Posterior cingulate gyrus (tissue), 11 donors: ENCODE results near the gene DAAM1.

Experiments
- DNase-seq, 10 donors: peaks; one replicate each; pipeline versions ENCODE4 v3.0.0 to v3.0.0-alpha.2; 2020 to 2021; ENCODE audit warnings: mixed read lengths in 3 of 10
- intact Hi-C: fragments of 100-400 bp; cut with DNase I; formaldehyde crosslinking; loops from one replicate; pipeline ENCODE4 v1.15.1; 2023

DAAM1 gene

DNA sequence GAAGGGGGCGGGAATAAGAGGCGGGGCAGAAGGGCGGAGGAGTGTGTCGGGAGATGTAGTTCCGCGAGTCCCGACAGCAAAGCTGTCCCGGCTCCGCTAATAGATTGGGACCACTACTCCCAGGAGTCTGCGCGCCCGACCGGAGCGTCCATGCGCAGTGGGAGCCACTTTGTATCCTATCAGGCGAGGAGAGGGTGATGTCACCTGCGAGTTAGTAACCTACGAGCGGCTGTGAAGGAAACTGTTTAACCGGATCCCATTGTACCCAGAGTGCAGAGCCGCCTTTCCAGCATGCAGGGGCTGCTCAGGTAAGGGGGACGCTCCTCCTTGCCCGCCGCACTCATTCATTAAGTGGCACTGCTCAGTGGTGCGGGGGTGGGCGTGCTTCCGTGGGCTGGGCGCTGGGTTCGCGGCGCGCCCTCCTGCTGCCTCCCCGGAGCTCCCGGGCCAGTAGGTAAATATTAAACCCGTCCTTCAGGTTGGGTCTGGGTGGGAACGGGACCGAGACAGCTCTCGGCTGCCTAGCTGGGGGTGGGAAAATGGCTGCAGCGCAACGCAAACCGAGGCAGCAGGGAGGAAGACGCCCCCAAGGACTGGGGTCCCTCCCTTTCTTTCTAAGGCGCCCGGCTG lies at the start of gene DAAM1:
Gene DAAM1 (plus strand): TSS at position 207 of the 630 bp plus-strand sequence. CDS start 74,811 bp downstream, outside the sequence.
- DNase-seq: peak; percentile 97 to 100 (median 99)
- intact Hi-C loops: no loop called here

DNA sequence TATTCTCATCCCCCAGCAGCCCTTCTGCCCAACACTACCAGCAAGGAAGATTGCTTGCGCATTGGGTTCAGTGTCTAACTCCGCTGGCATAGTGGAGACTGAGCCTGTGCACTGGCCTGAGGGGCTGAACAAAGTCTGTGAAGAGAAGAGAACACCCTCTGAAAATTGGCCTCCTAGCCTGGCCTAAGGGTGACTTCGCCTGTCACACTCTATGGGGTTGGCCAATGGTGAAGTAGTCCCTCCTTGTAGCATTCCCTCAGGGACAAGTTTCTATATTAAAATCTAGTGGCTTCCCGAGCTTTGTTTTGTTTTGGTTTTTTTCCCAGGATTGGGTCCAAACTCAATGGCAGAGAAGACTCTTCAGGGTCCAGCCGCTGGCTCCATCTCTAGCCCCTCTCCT lies 49.1 kb upstream of the DAAM1 start:
- intact Hi-C loops: no loop called here
- DNase-seq: no peak

DNA sequence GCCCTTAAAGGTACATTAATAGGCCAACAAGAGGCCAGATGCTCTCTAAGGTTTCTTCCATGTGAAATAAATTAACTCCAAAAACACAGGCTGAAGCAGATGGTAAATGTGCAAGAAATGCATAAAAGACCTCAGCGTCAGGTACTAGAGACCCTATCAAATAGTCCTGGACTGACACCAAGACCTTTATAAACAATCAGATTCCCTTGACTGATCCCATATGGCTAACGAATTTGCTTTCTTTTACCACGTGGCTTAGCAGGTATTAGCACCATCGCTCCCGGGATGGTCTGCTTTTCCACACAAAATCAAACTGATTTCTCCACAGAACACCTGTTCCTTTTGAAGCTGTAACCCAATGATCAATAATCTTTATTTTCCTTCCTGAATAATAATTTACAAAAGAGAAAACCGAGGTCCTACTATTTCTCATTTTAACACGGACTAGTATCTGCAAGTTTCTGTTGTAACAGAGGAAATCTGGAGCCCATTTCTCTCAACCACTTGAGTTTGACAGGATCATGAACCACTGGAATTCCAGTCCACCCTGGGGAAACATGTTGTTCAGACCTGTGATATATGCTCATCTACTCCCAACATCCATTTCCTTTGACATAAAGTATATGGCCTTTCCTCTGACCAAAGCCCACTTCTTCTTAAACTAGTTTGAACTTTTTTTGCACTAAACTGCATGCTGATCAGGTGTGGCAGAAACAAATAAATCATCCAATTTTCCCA lies 48.2 kb upstream of the DAAM1 start:
- intact Hi-C loops: no loop called here
- DNase-seq: no peak

DNA sequence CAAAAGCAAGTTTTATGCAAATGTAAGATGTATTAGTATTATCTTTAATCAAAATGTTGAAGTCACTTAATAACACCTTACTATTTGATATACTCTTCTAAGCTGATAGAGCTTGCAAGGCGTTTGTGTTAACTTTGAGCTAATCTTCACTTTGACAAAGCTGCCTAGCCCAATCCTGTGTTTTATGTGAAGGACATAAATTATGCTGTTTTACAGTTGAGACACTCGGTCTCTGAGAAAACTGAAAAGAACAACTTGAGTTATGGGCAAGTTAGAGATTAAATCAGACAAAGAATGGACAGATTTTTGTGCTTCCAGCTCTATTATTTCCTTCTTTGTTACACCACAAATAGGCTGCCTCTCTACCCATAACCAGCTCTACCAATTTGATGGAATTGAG lies 42.0 kb upstream of the DAAM1 start:
- no peak for DNase-seq
- intact Hi-C loops: no loop called here

DNA sequence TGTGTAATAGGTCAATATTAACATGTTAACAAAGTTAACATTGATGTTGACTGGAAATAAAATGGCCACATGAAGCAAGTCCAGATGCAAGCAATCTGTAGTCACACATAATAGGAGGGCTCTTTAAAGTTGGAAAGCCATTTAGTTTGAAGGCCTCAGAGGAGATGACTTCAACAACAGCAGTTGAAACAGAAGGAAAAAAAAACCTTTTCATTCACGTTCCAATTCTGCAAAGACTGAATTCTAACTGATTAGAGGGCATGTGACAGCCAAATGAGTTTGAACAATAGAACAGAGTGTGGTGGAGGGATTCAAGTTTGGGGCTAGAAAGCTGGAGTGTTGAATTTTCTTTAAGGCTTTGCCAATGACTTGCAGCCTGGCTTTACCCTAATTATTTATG lies 41.5 kb upstream of the DAAM1 start:
- DNase-seq: no peak
- intact Hi-C loops: no loop called here

DNA sequence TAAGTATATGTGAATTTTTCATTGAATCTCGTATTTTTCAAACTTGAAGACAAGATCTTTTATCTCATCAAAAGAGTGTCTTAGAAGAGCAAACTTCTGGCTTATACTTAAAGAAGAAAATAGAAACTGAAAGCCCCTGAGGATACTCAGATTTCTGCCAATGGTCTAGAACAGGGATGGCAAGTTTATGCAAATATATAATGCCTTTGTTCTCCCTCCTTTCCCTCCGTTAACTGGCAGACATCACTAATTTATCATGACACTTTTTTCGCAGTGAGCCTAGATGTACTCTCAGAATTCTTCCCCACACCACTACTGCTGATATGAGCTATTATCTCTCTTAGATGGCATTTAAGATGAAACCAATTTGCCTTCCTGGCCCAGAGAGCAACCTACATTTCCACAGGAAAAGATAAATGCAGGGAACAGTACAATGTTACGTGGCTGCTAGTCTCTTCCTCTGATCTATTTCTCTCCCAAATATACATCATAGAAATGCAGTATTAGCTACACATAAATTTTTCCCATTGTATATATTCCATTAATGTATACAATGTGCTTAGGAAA lies 40.0 kb upstream of the DAAM1 start:
- DNase-seq: no peak
- intact Hi-C loops: no loop called here

DNA sequence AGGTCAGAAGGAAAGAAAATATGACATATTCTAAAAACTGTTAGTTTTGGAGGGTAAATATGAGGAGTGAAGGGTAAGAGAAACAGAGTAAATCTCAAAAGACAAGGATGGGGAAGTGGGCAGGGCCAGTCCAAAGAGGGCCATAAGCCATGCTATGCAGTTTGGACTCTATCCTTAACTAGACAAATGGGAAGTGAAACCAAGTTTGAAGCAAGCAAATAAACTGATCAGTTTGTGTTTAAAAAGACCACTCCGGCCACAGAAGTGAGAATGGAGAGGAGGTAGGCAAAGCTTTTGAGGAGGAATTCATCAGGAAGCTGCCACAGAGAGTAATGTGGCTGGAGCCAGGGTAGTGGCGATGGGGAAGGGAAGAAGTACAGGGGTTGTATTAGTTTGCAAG lies 37.5 kb upstream of the DAAM1 start:
- intact Hi-C loops: no loop called here
- DNase-seq: no peak

DNA sequence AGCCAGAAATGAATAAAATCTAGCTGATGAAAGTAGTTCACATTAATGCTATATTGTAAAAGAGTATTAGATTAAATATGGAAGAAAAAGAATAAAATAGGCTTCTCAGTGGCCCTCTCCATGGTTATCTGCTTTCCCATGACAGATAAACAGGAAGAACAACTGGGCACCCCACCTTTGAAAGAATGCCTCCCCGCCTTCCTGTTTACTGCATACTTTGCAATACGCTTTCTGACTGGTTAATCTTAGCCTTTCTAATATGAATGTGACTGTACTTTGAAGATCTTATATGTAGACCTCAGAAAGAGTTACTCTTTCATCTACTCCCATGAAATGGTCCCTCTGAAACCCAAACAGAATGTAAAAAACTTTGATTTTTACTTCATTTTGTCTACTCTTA lies 34.1 kb upstream of the DAAM1 start:
- DNase-seq: no peak
- intact Hi-C loops: no loop called here

DNA sequence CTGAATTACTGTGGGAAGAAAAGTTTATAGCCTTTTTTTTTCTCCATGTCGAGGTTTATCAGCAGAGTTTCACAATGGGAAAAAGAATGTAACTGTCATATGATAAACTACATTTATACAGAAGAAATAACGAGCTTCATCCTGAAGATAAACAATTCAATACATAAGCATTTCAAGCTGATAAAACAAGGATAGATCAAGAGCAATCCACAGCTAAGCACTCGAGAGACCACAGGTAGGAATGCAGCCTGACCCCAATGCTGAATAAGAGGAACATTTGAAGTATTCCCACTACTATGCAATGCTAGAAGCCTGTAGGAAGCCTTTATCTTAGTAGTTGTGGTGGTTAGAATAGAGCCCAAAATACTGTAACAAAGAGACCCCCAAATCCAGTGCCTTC lies 32.6 kb upstream of the DAAM1 start:
- intact Hi-C loops: no loop called here

DNA sequence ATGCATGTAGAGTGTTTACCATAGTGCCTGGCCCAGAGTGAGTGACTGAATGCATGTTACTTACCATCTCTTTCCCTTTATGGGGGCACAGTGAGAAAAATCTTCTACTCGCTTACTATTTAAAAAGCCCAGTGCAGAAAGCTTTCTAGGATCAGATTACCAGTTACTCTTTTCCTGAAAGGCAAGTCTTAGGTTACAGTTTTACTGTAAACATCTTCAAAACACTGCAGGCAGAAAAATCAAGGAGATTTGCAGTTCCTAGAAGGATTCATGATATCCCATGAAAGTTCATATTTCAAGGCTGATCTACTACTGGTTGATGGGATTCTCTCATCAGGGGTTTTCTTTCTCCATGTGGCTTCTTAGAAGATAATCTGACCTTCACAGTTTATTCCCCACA lies 29.3 kb upstream of the DAAM1 start:
- DNase-seq: no peak
- intact Hi-C loops: no loop called here

More for the DNA sequence above, 32.6 kb upstream of the DAAM1 start:
- no peak for DNase-seq

DNA sequence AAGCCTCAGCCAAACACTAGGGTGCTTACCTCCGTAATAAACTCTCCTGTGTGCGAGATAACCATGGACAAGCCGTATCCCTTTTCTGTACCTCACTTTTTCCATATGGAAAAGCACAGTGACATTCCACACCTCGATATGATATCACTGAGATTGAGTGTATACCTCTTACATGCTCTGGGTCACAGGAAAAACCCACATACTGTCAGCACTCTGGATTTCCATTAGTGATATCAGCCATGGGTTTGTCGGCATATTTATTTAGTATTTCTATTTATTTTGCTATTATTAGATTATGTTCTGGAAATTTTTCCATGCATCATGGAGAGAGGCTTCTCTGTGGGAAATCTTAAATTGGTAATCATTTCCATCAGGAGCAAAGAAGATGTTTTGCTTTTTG lies 28.0 kb upstream of the DAAM1 start:
- intact Hi-C loops: no loop called here
- no peak for DNase-seq

DNA sequence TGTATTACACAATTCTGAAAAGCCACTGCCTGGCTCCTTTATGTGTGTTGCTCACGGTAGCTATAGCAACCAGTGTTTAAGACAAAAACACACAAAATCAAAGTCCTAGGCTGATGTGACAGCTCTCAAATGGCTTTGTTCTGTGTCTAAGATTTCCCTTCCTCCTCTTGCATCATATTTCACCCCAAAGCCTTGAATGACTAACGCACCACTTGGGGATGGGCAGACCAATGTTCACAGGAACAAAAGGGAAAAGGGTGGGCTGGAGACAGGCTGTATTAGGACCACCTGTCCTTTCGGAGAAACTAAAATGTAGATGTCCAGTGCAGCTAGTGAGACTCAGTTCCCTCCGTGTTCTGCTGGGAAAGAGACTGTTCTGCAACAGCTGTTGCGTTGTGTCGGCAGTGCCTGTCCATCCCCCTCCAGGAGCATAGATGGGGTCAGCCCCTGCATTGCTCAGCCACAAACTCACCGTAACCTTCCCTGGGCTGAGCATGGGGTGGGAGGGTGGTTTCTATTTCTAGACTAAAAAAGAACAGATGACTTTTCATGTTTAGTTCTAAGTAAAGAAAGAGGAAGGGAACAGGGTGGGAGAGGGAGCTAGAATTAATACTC lies 26.8 kb upstream of the DAAM1 start:
- DNase-seq: no peak
- intact Hi-C loops: no loop called here

DNA sequence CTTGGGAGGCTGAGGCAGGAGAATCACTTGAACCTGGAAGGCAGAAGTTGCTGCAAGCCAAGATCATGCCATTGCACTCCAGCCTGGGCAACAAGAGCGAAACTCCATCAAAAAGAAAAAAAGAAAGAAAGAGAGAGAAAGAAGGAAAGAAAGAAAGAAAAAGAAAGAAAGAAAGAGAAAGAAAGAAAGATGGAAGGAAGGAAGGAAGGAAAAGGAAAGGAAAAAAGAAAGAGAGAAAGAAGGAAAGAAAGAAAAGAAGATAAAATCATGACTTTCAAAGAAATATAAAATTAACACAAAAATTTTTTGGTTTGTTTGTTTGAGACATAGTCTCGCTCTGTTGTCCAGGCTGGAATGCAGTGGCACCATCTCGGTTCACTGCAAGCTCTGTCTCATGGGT lies 22.2 kb upstream of the DAAM1 start:
- no peak for DNase-seq
- intact Hi-C loops: no loop called here

DNA sequence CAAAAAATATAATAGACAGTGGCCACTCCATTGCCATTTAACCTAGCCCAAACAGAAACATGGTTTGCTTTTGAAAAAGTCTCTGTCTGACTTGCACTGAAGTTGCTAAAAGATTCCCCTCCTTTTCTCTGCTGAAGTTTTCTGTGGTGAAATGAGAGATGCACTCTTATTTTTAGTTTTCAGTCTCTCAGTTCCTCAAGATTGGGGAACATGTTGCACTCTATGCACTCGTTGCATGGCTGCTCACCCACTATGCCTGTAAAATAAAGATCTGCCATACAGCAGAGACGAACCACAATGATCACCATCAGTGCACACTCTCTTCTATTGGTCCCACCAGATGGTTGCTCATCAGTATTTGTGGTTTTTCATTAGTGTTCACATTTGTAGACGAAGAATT lies 13.1 kb upstream of the DAAM1 start:
- no peak for DNase-seq

DNA sequence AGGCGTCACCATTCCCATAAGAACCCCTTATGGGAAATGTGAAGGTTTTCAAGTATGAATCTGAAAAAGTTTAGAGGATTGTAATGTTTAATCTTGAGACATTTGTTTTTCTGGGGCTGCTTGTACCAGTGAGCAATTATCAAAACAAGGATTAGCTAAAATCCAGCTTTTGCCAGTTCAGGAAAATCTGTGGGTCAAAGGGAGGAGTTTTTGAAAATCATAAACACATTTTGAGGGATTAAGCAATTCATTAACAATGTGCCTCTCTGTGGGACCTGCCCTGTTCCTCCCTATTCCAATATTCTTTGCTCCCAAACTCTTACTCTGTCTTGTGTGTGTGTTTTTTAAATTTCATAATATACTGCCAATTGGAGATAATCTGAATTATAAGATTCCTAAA lies 11.7 kb upstream of the DAAM1 start:
- DNase-seq: no peak
- intact Hi-C loops: no loop called here

More for the DNA sequence above, 13.1 kb upstream of the DAAM1 start:
- intact Hi-C loops: no loop called here

DNA sequence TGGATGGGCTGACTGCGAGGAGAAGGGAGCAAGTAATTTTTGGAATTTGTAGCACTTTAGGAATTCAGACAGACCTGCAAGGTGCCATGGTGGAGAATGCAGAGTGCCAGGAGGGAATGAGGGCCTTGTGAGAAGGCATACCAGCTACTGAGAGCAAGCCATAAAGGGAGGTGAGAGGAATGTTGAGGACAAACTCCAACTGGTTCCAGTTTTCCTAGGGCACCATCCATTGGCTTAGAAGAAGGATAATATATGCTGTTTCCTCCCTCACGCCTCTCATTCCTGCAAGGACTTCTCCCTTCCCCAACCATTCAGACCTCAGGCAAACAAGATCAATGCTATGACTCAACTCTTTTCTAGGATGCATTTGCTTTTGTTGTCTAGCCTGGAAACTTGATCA lies 11.2 kb upstream of the DAAM1 start:
- intact Hi-C loops: no loop called here
- no peak for DNase-seq

DNA sequence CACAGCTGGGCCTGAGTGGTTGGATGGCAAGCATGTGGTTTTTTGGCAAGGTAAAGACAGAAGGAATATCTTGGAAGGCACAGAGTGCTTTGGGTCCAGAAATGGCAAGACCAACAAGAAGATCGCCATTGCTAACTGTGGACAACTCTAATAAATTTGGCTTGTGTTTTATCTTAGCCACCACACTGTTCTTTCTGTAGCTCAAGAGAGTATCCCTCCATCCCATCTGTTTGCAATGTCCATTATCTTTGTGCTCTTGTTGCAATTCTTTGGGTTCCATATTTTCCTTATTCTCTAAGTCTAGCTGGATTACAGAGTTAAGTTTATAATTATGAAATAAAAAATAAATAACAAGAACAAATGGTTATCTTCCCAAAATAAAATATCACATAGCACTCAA lies 6.7 kb upstream of the DAAM1 start:
- DNase-seq: no peak
- intact Hi-C loops: no loop called here

DNA sequence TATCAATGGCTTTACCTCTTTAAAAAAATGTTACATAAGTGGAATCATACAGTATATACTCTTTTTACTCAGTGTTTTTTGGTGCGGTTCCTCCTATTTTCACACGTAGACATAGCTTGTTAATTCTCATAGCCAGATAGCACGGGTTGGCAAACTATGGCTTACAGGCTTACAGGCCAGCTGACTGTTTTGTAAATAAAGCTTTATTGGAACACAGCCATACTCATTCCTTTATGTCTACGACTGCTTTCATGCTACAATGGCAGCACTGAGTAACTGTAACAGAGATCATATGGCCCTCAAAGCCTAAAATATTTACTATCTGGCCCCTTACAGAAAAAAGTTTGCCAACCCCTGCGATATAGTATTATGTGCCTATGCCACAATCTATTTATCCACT lies 5.8 kb upstream of the DAAM1 start:
- intact Hi-C loops: no loop called here
- DNase-seq: no peak

DNA sequence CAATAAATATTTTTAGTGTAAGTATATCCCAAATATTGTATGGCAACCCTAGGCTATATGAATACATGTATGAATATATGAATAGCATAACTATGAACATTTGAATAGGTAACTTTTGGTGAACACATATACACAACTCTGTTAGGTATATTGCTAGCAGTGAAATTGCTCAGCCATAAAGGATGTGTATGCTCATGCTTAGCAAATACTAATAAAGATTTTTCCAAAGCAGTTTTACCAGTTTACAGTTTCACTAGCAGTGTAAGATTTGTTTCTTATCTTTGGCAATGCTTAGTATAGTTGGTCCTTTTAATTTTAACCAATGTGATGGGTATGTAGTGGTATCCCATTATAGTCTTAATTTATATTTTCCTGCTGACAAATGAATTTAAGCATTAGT lies 5.3 kb upstream of the DAAM1 start:
- intact Hi-C loops: no loop called here

DNA sequence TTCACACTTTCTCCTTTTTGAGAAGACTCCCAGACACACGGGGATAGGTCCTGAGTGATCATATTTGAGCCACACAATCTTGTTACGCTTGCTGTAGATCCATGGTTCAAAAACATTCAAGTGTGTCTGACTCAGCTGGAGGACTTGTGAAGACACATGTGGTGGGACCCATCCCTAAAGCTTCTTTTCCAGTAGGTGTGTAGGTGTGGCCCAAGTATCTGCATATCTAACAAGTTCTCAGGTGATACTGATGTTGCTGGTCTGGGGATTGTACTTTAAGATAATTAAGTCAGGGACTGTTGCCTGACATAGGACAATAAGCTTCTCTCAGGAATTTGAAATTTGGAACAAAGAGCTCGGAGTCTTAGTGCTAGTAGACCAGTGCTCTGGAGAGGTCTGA lies 4.1 kb upstream of the DAAM1 start:
- no peak for DNase-seq
- intact Hi-C loops: no loop called here

More for the DNA sequence above, 5.3 kb upstream of the DAAM1 start:
- DNase-seq: no peak

DNA sequence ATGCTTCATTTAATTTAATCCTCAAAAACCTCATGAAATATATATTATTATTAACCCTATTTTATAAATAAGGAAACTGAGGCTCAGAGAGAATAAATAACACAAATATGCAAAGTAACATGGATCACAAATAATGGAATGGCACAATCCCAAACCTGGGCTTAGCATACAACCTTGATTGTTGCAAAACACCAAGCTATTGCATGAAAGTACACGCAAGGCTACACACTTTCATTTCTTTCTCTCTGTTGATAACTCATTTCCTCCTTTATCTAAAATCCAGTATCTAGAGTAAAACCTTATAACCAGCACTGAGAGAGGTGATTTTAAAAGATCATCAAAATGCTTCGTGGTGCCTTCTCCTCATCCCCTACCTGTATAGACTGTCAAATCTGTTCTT lies 2.8 kb upstream of the DAAM1 start:
- no peak for DNase-seq
- intact Hi-C loops: no loop called here

DNA sequence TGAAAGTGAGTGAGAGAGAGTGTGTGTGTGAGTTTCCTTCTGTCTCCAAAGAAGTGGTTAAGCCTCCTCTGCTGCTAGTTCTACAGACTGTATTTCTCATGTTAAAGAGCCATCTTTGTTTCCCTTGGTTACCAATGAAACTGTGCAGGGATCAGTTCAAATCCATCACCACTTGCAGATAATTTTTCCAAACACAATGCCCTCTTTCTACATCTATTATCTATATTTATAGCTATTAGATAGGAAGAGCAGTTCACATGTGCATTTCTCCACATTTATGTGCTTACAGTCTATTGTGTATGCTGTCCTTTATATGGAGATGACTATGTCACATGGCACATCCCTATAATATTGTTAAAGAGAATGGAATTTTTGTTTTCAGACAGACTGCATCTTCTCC lies 2.2 kb upstream of the DAAM1 start:
- intact Hi-C loops: no loop called here
- DNase-seq: no peak
